Sigmoid colon (tissue), 4 donors: ENCODE results near the gene TPSD1.
"Not testable (repeated sequence)": the region's sequence is repeated elsewhere in the genome, so short reads cannot be mapped to it uniquely, and the experiment has no call there.

Experiments
- POLR2A ChIP-seq, 2 donors: fragments of 450-650 bp; IDR thresholded peaks; one replicate each; pipeline ENCODE4 v1.6.1; 2016; ENCODE audit warnings: antibody characterized with exemption in 2 of 2, mild to moderate bottlenecking in 2 of 2, moderate library complexity in 2 of 2
- POLR2AphosphoS5 ChIP-seq, 4 donors: sonication (generic); formaldehyde crosslinking; IDR thresholded peaks; one replicate each; pipeline ENCODE4 v1.6.1; 2017; ENCODE audit warnings: antibody characterized with exemption in 4 of 4
- TF ChIP-seq, protein P1 (sequence below), 4 experiments: fragments of 450-650 bp in 3 of 4; fragments of 200-600 bp in 1 of 4; IDR thresholded peaks; one replicate each; pipeline ENCODE4 v1.5.1; 2016 to 2019; ENCODE audit warnings: antibody characterized with exemption in 4 of 4, mild to moderate bottlenecking in 3 of 4, moderate library complexity in 2 of 4

DNA sequence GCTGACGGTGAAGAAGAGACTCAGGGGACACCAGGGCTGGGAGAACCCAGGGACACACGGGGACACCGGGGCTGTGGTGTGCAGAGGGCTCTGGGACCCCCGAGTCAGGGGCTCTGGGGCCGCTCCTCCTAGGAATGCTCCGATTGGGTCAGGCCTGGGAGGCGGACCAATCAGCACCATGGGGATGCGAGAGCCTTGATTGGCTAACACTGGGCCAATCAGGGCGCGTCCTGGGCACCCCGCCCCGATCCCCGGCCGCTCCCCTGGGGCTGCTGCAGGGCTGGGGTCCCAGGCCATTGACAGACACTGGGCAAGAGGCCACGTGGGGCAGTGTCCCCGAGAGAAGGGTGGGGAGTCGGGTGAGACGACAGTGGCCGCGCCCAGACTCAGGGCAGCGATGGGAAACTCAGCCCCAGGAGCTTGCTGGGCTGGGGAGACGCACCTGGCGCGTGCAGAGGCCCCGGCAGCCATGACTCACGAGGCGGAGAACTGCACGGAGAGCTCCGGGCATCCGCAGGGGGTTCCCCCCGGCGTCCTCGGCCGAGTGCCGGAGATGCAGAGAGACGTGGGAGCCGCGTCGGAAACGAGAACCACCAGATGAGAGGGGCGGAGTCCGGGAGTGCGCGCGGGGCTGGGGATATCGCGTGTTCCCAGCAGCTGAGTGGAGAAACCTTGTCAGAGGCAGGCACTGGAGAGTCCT lies 23.7 kb upstream of the TPSD1 start:
- not testable (repeated sequence) for TF ChIP-seq POLR2A, POLR2AphosphoS5 (IDR thresholded peaks at IDR 0.05)
- TF ChIP-seq, protein P1, sequence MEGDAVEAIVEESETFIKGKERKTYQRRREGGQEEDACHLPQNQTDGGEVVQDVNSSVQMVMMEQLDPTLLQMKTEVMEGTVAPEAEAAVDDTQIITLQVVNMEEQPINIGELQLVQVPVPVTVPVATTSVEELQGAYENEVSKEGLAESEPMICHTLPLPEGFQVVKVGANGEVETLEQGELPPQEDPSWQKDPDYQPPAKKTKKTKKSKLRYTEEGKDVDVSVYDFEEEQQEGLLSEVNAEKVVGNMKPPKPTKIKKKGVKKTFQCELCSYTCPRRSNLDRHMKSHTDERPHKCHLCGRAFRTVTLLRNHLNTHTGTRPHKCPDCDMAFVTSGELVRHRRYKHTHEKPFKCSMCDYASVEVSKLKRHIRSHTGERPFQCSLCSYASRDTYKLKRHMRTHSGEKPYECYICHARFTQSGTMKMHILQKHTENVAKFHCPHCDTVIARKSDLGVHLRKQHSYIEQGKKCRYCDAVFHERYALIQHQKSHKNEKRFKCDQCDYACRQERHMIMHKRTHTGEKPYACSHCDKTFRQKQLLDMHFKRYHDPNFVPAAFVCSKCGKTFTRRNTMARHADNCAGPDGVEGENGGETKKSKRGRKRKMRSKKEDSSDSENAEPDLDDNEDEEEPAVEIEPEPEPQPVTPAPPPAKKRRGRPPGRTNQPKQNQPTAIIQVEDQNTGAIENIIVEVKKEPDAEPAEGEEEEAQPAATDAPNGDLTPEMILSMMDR (IDR thresholded peaks at IDR 0.05) = not testable (repeated sequence)
